Activated naive CD8-positive, alpha-beta T cell (primary cell): Measurements from ENCODE around the gene AIDA.

Experiments used
- H3K27ac Mint-ChIP-seq: one replicate; pipeline ENCODE4 v1.8.0; 2021; ENCODE audit warnings: mixed read lengths
- H3K27me3 Mint-ChIP-seq: one replicate; pipeline ENCODE4 v1.8.0; 2021; ENCODE audit warnings: mixed read lengths
- H3K36me3 Mint-ChIP-seq: one replicate; pipeline ENCODE4 v1.8.0; 2021; ENCODE audit warnings: mixed read lengths
- H3K4me1 Mint-ChIP-seq: one replicate; pipeline ENCODE4 v1.8.0; 2021; ENCODE audit warnings: low read depth, mixed read lengths
- H3K4me3 Mint-ChIP-seq: one replicate; pipeline ENCODE4 v1.8.0; 2021; ENCODE audit warnings: mild to moderate bottlenecking, mixed read lengths
- H3K9me3 Mint-ChIP-seq: one replicate; pipeline ENCODE4 v1.8.0; 2021; ENCODE audit warnings: low read depth, mixed read lengths

The AIDA gene

GRCh38 chr1:222732216-222733159, 20.2 kb upstream of the AIDA start:
- Mint-ChIP-seq H3K4me1 (peaks cover 6% of the 10 kb centered on the region), H3K27me3 (no peaks in the 10 kb centered on the region), H3K27ac (no peak overlapping the region), H3K4me3 (no peak overlapping the region), H3K36me3 (peaks cover 19% of the 10 kb centered on the region), H3K9me3 (no peaks in the 10 kb centered on the region)

DNA sequence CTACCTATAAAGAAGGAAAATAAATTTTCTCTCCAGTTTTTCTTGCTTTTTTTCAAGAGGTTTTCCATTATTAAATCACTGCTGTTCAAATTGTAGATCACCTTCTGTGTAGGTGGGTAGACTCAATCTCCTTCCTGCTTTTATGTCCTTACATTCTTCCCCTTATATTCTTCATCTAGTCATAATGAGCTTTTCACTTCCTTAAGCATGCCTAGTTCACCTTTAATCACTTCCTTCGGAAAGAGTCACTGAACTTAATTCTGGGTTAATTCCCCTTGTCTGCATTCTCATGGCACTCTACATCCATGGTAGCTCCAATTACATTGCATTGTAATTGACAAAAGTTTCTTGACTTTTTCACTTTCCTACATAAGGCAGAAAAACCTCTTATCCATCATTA, 18.6 kb upstream of the AIDA start:
- Mint-ChIP-seq H3K4me1 (peaks cover 6% of the 10 kb centered on the region), H3K36me3 (peaks cover 19% of the 10 kb centered on the region), H3K9me3 (no peaks in the 10 kb centered on the region), H3K4me3 (no peak overlapping the region), H3K27ac (no peak overlapping the region), H3K27me3 (no peaks in the 10 kb centered on the region)

- peaks cover 21% of the 10 kb centered on the region for H3K36me3 Mint-ChIP-seq
- H3K9me3 Mint-ChIP-seq = no peaks in the 10 kb centered on the region
- no peaks in the 10 kb centered on the region for H3K27me3 Mint-ChIP-seq
- H3K4me1 Mint-ChIP-seq = peaks cover 6% of the 10 kb centered on the region
- no peak overlapping the region for H3K27ac Mint-ChIP-seq
- H3K4me3 Mint-ChIP-seq = no peak overlapping the region
Measured at GRCh38 chr1:222728746-222729145, 16.5 kb upstream of the AIDA start.

- Mint-ChIP-seq H3K4me3 (no peak overlapping the region), H3K27me3 (no peaks in the 10 kb centered on the region), H3K27ac (no peak overlapping the region), H3K36me3 (peaks cover 9% of the 10 kb centered on the region), H3K9me3 (no peaks in the 10 kb centered on the region), H3K4me1 (peaks cover 41% of the 10 kb centered on the region)
Measured at GRCh38 chr1:222716393-222716792, 4.1 kb upstream of the AIDA start.

GRCh38 chr1:222713091-222713961, 1.0 kb upstream of the AIDA start:
- no peaks in the 10 kb centered on the region for H3K9me3 Mint-ChIP-seq
- peaks cover 4% of the 10 kb centered on the region for H3K36me3 Mint-ChIP-seq

DNA sequence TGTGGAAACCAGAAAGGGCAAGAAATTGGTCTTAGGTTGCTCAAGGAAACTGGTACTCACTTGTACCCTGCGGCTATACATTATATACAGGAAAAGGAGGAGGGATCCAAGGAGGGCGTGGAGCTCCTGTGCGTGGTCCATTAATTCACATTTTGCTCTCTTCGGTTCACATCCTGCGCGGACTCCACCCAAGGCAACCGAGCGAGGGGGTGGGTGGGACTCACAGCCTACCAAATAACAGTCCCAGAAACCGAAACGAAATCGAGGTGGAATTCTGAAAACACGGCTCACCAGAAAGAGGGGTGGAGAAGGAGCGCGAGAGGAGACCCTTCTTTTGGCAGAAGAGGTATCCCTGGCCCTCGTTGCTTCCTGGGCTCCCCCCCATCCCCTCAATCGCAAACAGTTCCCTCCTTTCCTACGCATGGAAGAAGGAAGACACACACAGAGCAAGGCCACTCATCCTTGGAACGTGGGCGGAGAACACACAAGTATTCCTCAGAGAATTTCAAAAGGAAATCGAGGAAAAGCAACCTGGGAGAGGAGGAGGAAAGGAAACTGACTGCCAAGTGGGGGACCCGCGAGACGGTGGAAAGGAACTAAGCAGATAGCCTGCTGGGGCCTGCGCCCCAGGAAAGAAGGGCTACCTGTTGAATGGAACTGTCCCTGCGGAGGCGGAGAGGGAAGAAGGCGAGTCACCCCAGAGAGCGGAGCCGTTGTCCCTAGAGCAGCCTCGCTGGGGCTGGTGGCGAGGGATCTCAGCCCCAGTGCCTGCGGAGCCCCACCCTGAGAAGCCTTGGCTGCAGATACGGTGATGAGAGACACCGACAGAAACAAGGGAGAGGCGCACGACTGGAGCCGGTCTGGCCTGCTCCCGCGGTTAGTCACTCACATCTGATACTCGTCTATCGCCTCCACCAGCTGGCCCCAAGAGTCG, 705 bp downstream of the AIDA start:
- Mint-ChIP-seq H3K9me3 (no peaks in the 10 kb centered on the region), H3K27ac (peak overlapping the region; percentile 99), H3K36me3 (peaks cover 7% of the 10 kb centered on the region), H3K27me3 (no peaks in the 10 kb centered on the region), H3K4me3 (peak overlapping the region; percentile 100), H3K4me1 (peaks cover 53% of the 10 kb centered on the region)

More at GRCh38 chr1:222713091-222713961, 1.0 kb upstream of the AIDA start:
- peaks cover 55% of the 10 kb centered on the region for H3K4me1 Mint-ChIP-seq
- peak overlapping the region; percentile 99 for H3K27ac Mint-ChIP-seq
- H3K27me3 Mint-ChIP-seq = no peaks in the 10 kb centered on the region
- peak overlapping the region; percentile 100 for H3K4me3 Mint-ChIP-seq

DNA sequence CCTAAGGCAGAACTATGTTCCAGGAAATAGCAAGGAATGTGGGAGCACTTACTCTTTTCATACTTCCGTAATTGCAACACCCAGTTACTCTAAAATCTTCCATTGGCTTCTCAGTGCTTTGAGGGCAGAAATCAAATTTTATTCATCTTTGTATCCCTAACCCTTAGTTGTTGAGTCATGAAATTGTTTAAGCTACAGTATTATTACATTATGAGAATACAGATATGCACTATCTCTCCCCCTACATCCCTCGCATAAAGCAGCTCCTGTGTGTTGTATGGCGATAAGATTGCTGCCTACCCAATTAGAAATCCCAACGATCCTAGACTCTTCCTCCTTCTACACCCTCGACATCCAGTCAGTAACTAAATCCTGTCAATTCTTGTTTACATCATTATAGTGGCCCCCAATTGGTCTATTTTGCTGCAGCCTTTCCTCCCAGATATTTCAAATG, 2.6 kb downstream of the AIDA start:
- H3K27me3 Mint-ChIP-seq = no peaks in the 10 kb centered on the region
- peak overlapping the region; percentile 100 for H3K4me3 Mint-ChIP-seq
- peak overlapping the region; percentile 12 for H3K27ac Mint-ChIP-seq
- peaks cover 65% of the 10 kb centered on the region for H3K4me1 Mint-ChIP-seq
- no peaks in the 10 kb centered on the region for H3K9me3 Mint-ChIP-seq
- peaks cover 13% of the 10 kb centered on the region for H3K36me3 Mint-ChIP-seq

DNA sequence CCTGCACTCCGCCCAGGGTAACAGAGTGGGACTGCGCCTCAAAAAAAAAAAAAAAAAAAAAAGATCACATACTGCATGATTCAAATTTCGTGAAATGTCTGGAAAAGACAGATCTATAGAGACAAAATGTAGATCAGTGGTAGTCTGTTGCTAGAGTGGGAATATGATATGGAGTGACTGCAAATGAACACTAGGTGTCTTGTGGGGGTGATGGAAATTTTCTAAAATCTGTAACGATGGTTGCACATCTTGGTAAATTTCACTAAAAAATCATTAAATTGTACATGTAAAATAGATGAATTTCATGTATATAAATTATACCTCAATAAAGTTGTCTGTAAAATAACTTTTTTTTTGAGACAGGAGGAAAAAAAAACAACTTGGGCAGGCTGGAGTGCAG, 5.5 kb downstream of the AIDA start:
- peaks cover 22% of the 10 kb centered on the region for H3K36me3 Mint-ChIP-seq

DNA sequence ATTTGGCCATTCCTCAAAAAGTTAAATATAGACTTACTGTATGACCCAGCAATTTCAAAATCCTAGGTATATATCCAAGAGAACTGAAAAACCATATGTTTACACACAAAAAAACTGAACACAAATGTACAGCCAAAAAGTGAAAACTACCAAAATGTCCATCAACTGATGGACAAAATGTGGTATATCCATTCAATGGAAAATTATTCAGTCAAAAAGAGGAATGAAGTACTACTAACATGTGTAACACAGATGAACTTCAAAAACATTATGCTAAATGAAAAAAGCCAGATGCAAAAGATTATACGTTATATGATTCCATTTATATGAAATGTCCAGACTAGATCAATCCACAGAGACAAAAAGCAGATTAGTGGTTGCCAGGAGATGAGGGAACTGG, 8.0 kb downstream of the AIDA start:
- Mint-ChIP-seq H3K4me1 (peaks cover 48% of the 10 kb centered on the region), H3K4me3 (no peak overlapping the region), H3K9me3 (no peaks in the 10 kb centered on the region), H3K36me3 (peaks cover 22% of the 10 kb centered on the region), H3K27ac (peak overlapping the region; percentile 46), H3K27me3 (no peaks in the 10 kb centered on the region)

More for the DNA sequence above, 5.5 kb downstream of the AIDA start:
- peaks cover 68% of the 10 kb centered on the region for H3K4me1 Mint-ChIP-seq
- H3K27ac Mint-ChIP-seq = no peak overlapping the region
- no peaks in the 10 kb centered on the region for H3K27me3 Mint-ChIP-seq
- H3K9me3 Mint-ChIP-seq = no peaks in the 10 kb centered on the region
- H3K4me3 Mint-ChIP-seq = no peak overlapping the region

- Mint-ChIP-seq H3K36me3 (peaks cover 18% of the 10 kb centered on the region), H3K4me1 (peaks cover 36% of the 10 kb centered on the region), H3K4me3 (no peak overlapping the region), H3K27ac (no peak overlapping the region), H3K27me3 (no peaks in the 10 kb centered on the region), H3K9me3 (no peaks in the 10 kb centered on the region)
Measured at GRCh38 chr1:222702210-222702609, 10.1 kb downstream of the AIDA start.

GRCh38 chr1:222697826-222698225, 14.5 kb downstream of the AIDA start:
- Mint-ChIP-seq H3K27ac (no peak overlapping the region), H3K4me3 (no peak overlapping the region), H3K4me1 (peaks cover 20% of the 10 kb centered on the region), H3K9me3 (no peaks in the 10 kb centered on the region), H3K27me3 (no peaks in the 10 kb centered on the region), H3K36me3 (no peaks in the 10 kb centered on the region)

DNA sequence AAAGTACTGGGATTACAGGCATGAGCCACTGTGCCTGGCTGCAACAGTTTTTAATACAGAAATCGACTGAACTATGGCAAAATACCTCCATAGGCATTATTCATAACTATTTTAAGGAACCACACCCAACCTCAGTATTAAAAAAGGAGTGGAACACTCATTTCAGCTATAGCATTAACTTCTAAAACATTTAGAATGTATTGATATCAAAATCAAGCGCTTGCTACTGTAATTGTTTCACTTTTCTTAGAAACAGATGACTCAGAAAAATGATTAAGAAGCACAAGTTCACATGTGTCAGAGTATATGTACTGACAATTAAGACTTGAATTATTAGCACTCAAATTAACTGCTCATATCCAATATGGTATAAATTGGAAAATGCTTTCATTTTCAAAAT, 15.1 kb downstream of the AIDA start:
- peaks cover 24% of the 10 kb centered on the region for H3K4me1 Mint-ChIP-seq
- no peaks in the 10 kb centered on the region for H3K27me3 Mint-ChIP-seq
- H3K27ac Mint-ChIP-seq = peak overlapping the region; percentile 76
- H3K4me3 Mint-ChIP-seq = no peak overlapping the region
- no peaks in the 10 kb centered on the region for H3K9me3 Mint-ChIP-seq
- H3K36me3 Mint-ChIP-seq = peaks cover 4% of the 10 kb centered on the region

GRCh38 chr1:222696741-222697140, 15.6 kb downstream of the AIDA start:
- no peak overlapping the region for H3K27ac Mint-ChIP-seq
- no peaks in the 10 kb centered on the region for H3K9me3 Mint-ChIP-seq
- peaks cover 4% of the 10 kb centered on the region for H3K36me3 Mint-ChIP-seq
- peaks cover 24% of the 10 kb centered on the region for H3K4me1 Mint-ChIP-seq
- H3K4me3 Mint-ChIP-seq = no peak overlapping the region
- no peaks in the 10 kb centered on the region for H3K27me3 Mint-ChIP-seq

GRCh38 chr1:222694927-222695326, 17.4 kb downstream of the AIDA start:
- peaks cover 24% of the 10 kb centered on the region for H3K4me1 Mint-ChIP-seq
- no peak overlapping the region for H3K4me3 Mint-ChIP-seq
- peaks cover 4% of the 10 kb centered on the region for H3K36me3 Mint-ChIP-seq
- H3K27me3 Mint-ChIP-seq = no peaks in the 10 kb centered on the region
- no peaks in the 10 kb centered on the region for H3K9me3 Mint-ChIP-seq
- no peak overlapping the region for H3K27ac Mint-ChIP-seq
